Measurements from ENCODE around the gene LRCH1.
A peak's percentile ranks its signal among the peaks of the same experiment; 100 is the strongest.

Gene LRCH1

GRCh38 chr13:46698014-46698413 lies 145.0 kb downstream of the LRCH1 start:
- DNase-seq (ENCODE audit: low read depth in 2 of 2): no peak

DNA sequence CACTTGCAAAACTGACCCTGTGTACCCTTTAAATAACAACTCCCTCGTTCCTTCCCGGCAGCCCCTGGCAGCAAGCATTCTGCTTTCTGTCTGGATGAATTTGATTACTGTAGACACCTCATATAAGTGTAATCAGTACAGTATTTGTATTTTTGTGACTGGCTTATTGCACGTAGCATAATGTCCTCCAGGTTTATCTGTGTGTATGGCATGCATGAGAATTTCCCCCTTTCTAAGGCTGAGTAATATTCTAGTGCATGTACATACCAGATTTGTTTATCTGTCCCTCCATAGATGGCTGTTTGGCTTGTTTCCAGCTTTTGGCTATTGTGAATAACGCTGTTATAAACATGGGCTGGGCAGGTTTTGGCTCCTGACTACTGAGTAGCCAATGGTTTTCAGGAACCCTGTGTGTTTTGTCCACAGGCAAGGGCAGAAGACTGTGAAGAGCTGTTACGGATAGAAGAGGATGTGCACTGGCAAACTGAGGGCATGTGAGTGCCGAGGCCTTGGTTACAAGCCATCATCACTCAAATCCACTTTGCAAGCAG lies 146.0 kb downstream of the LRCH1 start:
- no peak for DNase-seq (ENCODE audit: low read depth in 2 of 2)

DNA sequence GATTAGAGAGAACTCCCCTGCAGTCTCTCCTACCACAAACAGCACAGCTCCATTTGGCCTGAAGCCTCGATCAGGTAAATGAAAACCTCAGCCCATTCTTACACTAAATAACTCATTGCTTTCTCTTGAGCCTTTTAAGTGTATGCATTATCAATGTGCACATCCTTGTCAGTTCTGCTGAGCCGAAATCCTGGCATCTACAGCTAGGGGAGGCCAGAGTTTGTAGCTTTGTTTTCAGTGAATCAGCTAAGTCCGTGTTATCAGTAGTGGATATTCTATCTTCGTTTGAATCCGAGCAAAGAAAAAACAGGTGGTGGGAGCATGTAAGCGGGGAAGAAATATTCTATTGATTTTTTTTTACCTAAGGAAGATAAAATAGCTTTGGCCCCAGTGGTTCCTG lies 159.6 kb downstream of the LRCH1 start:
- DNase-seq (ENCODE audit: low read depth in 2 of 2): no peak

DNA sequence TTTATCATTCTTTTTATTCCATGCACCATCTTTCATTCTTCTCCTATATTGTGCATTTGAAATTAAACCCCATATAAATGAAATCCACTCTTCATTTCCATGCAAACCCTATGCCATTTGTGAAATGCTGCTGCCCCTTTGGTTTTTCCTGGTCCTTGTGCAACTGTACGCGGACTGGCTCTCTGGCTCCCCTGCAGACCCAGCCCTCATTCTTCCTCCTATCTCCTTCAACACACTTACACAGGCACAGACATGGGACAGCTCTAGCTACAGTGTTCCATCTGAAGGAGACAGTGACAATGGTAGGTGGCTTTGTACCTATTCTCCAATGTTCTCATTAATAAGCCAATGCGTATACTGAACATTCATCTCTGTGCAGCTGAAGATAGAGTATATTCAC lies 162.4 kb downstream of the LRCH1 start:
- no peak for DNase-seq (ENCODE audit: low read depth in 2 of 2)

DNA sequence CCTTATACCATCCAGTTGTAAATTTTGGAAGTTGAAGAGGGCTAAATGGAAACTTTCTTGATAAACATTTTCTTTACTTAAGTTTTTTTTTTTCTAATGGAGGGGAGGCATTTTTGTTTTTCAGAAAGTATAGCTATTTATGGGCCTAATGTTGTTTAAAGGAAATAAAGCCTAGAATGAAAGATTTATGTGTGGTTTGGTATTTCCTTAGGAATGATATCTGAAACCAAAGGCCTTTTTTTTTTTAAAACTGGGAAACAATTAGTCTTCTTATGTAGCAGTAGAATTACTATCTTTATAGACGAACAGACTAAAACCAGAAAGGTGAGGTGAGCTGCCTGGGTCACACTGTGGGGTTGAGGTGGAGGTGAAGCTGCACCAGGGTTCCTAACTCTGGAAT lies 163.9 kb downstream of the LRCH1 start:
- DNase-seq (ENCODE audit: low read depth in 2 of 2): no peak

DNA sequence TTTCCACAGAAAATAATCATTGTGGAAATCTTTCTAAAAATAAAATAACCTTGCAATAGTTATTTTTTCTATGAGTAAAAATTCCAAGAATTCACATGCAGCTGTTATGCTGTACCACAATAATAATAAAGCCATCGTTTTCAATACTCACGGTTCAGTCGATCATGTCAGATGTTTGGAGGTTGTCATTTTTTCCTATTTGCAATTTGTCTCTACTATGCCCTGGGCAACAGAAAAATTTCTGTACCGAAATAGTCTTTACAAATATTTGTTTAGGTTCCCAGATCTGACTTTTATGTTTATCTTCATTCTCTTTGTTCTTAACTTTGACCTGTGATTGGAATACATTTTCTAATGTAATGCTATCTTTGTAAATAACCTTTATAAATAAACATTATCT lies 164.3 kb downstream of the LRCH1 start:
- DNase-seq (ENCODE audit: low read depth in 2 of 2): no peak

DNA sequence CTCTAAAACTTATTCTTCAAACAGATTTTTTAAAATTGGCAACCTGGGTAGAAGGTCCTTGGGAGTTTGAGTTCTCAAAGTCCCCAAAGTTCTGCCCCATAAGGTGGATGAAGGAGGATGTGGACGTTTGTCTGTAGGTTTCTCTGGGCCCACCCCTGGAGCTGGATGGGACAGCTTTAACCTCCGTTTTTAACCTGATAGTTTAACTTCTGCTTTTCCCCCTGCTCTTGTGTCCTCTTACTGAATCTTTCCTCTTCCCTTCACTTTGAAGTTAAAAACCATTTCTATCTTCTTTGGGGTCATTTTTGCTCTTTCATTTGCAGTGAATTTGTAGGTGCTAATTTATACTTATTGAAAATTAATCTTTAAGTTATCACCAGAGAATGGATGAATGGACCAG lies 164.9 kb downstream of the LRCH1 start:
- no peak for DNase-seq (ENCODE audit: low read depth in 2 of 2)

- DNase-seq (ENCODE audit: low read depth in 2 of 2): no peak
These were observed 167.2 kb downstream of the LRCH1 start for GRCh38 chr13:46720189-46720588.

- peak in 1 of 2 donors; percentile 14 for DNase-seq (ENCODE audit: low read depth in 2 of 2)
These were observed 168.1 kb downstream of the LRCH1 start for GRCh38 chr13:46721054-46721453.

GRCh38 chr13:46726347-46726746 lies 173.4 kb downstream of the LRCH1 start:
- peak in 1 of 2 donors; percentile 3 for DNase-seq (ENCODE audit: low read depth in 2 of 2)

- no peak for DNase-seq (ENCODE audit: low read depth in 2 of 2)
These were observed 175.8 kb downstream of the LRCH1 start for GRCh38 chr13:46728777-46729176.

DNA sequence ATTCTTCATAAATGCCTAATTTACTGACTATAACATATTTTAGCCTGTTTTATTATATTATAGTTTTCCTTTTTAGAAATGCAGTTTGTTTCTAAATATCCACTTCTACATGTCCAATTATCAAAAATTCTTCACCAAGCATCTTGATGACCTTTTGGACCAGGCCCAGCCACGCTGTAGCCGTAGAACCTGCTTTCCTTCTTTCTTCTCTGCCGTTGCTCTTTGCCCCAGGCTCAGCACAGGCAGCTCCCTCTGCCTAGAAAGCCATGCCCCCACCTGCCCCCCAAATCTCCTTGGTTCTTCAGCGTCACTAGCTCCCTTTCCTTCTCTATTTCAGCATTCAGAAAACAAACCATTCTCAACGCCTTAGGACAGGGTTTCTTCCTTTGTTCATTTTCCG lies 178.6 kb downstream of the LRCH1 start:
- DNase-seq (ENCODE audit: low read depth in 2 of 2): no peak

DNA sequence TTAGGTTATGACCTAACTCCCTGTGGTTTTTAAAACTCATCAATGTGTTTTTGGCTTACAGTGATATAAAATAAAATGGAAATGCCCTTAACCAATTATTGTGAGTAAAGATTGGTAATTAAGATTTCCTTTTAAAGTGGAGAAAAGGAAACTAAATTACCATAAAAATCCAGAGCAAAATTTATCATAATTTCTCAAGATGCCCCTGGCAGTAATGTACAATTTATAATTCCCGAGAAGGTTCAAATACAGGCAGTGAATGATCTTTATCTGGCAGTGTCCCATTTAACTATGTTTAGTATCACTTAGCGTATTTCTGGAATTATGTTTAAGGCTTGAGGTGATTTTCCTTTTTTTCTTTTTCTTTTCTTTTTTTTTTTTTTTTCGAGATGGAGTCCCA lies 182.5 kb downstream of the LRCH1 start:
- no peak for DNase-seq (ENCODE audit: low read depth in 2 of 2)

GRCh38 chr13:46736541-46737310 lies 183.8 kb downstream of the LRCH1 start:
- no peak for DNase-seq (ENCODE audit: low read depth in 2 of 2)

GRCh38 chr13:46738055-46738454 lies 185.1 kb downstream of the LRCH1 start:
- no peak for DNase-seq (ENCODE audit: low read depth in 2 of 2)

DNA sequence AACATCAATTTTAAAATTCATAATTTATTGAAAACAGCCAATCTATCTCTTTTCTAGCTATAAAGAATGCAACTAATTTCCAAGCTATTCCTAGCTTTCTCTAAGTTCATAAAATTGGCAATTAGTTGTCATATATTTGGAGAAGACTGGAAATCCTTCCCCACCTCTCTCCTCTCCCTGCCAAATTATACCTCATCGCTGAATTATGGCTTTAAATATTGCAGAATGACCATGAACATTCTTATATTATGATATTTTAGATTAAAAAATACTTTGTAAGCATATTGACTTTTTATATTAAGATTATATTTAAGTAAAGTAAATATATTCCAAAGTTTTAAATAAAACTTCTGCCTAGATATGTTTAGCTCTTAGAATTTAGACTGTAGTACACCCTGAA lies 185.8 kb downstream of the LRCH1 start:
- no peak for DNase-seq (ENCODE audit: low read depth in 2 of 2)

- no peak for DNase-seq (ENCODE audit: low read depth in 2 of 2)
These were observed 186.6 kb downstream of the LRCH1 start for GRCh38 chr13:46739447-46740098.

GRCh38 chr13:46743191-46743590 lies 190.2 kb downstream of the LRCH1 start:
- DNase-seq (ENCODE audit: low read depth in 2 of 2): no peak

- DNase-seq (ENCODE audit: low read depth in 2 of 2): no peak
These were observed 192.1 kb downstream of the LRCH1 start for GRCh38 chr13:46745062-46745461.

DNA sequence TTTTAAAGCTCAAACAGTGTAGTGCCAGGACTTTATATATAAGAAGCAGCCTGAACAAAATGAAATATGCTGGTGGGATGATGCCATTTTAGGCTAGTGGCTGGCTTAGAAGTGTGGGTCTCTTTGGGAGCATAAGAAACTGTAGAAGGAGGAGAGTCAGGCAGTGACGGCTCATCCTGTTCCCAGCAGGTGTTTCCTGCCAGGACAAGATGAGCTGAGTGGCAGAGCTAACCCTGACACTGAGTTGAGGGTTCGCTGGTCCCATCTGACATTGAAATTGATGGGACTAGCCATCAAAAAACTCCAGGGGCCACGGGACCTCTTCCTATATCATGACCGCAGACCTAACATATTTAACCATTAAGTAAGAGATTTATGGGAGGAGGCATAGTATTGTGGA lies 192.7 kb downstream of the LRCH1 start:
- DNase-seq (ENCODE audit: low read depth in 2 of 2): no peak

GRCh38 chr13:46747031-46747820 lies 194.3 kb downstream of the LRCH1 start:
- no peak for DNase-seq (ENCODE audit: low read depth in 2 of 2)

DNA sequence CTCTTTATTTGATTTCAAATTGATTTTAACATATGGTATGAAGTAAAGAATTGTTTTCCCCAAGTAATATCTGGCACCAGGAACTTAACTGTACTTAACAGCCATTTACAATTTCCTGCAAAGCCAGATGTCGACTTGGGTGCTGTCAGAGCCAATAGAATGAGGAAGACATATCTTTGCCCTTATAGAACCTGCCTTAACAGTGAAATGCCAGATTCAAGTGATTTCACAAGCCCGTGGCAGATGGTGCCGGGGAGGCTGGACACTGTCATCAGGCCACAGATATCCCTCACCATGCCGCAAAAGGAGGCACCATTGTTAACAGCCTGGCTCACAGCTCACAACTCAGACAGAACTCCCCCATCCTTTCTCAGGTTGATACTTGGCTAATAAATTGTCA lies 195.3 kb downstream of the LRCH1 start:
- DNase-seq (ENCODE audit: low read depth in 2 of 2): no peak

Measured in stimulated activated CD8-positive, alpha-beta memory T cell treated with anti-CD3 and anti-CD28 coated beads, Interleukin-7, amount 100 ng/mL, for 4 hours (primary cell).